Measurements from ENCODE around the gene FAM180B. TPM values are rescaled to one million over a fixed set of nuclear protein-coding genes. Genes with fewer than 3 reads are reported as not detected.

Gene FAM180B
- total RNA-seq, 1 experiment from 2014 or later: not detected

DNA sequence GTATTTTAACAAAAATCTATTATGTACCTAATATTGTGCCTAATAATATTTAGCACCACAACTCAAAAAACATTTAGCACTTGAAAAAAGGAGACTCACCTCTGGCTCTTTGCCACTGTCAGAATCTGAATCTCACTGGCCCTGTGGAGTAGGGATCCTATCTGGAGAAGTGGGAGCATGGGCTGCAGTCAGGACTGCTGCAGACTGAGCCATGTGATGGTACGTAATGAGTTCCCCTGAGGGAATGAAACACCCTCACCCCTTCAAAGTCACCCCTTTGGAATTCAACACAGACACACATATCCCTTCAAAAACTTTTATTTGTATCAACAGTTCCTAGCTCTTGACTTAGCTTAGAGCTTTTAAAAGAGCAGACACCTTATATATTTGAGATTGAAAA is 14.6 kb upstream of the FAM180B start:
- H3K36me3 Mint-ChIP-seq (ENCODE audit: insufficient read depth, unreplicated experiment): peaks cover 36% of the 10 kb centered on the region
- H3K9me3 Mint-ChIP-seq (ENCODE audit: unreplicated experiment): no peaks in the 10 kb centered on the region
- no peak overlapping the region for H3K27ac Mint-ChIP-seq (ENCODE audit: low read depth, unreplicated experiment)
- H3K27me3 Mint-ChIP-seq (ENCODE audit: insufficient read depth, unreplicated experiment): no peaks in the 10 kb centered on the region
- peaks cover 15% of the 10 kb centered on the region for H3K4me1 Mint-ChIP-seq (ENCODE audit: insufficient read depth, unreplicated experiment)
- no TSS peak for BruUV-seq (replicated peaks)
- POLR2A ChIA-PET: interaction anchor here (3.2 kb wide), 1 partner anchor 19 kb away, joined by 8 read pairs; the partner anchor contains the start of gene CELF1
- intact Hi-C loops (cut with micrococcal nuclease): no loop called here
- DNase-seq (ENCODE audit: unreplicated experiment): no peak
- TF ChIP-seq, protein P1, sequence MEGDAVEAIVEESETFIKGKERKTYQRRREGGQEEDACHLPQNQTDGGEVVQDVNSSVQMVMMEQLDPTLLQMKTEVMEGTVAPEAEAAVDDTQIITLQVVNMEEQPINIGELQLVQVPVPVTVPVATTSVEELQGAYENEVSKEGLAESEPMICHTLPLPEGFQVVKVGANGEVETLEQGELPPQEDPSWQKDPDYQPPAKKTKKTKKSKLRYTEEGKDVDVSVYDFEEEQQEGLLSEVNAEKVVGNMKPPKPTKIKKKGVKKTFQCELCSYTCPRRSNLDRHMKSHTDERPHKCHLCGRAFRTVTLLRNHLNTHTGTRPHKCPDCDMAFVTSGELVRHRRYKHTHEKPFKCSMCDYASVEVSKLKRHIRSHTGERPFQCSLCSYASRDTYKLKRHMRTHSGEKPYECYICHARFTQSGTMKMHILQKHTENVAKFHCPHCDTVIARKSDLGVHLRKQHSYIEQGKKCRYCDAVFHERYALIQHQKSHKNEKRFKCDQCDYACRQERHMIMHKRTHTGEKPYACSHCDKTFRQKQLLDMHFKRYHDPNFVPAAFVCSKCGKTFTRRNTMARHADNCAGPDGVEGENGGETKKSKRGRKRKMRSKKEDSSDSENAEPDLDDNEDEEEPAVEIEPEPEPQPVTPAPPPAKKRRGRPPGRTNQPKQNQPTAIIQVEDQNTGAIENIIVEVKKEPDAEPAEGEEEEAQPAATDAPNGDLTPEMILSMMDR (IDR thresholded peaks at IDR 0.05; ENCODE audit: unreplicated experiment): no peak
- no peak overlapping the region for H3K4me3 Mint-ChIP-seq (ENCODE audit: unreplicated experiment)
- CTCF ChIA-PET: interaction anchor here (0.5 kb wide), 1 partner anchor 73 kb away, joined by 3 read pairs; no protein-coding TSS in a partner anchor

- no peaks in the 10 kb centered on the region for H3K27me3 Mint-ChIP-seq (ENCODE audit: insufficient read depth, unreplicated experiment)
- peaks cover 17% of the 10 kb centered on the region for H3K4me1 Mint-ChIP-seq (ENCODE audit: insufficient read depth, unreplicated experiment)
- H3K36me3 Mint-ChIP-seq (ENCODE audit: insufficient read depth, unreplicated experiment): peaks cover 43% of the 10 kb centered on the region
- ChIA-PET CTCF (interaction anchor here (0.5 kb wide), 1 partner anchor 74 kb away, joined by 3 read pairs; no protein-coding TSS in a partner anchor), POLR2A (interaction anchor here (3.2 kb wide), 1 partner anchor 20 kb away, joined by 8 read pairs; the partner anchor contains the start of gene CELF1)
- BruUV-seq (replicated peaks): no TSS peak
- no peaks in the 10 kb centered on the region for H3K9me3 Mint-ChIP-seq (ENCODE audit: unreplicated experiment)
- TF ChIP-seq, protein P1 (IDR thresholded peaks at IDR 0.05; ENCODE audit: unreplicated experiment): no peak
- H3K4me3 Mint-ChIP-seq (ENCODE audit: unreplicated experiment): no peak overlapping the region
- intact Hi-C loops (cut with micrococcal nuclease): no loop called here
- no peak for DNase-seq (ENCODE audit: unreplicated experiment)
- H3K27ac Mint-ChIP-seq (ENCODE audit: low read depth, unreplicated experiment): peak overlapping the region; percentile 7
These were observed 13.7 kb upstream of the FAM180B start for GRCh38 chr11:47572715-47573255.

- H3K4me1 Mint-ChIP-seq (ENCODE audit: insufficient read depth, unreplicated experiment): peaks cover 20% of the 10 kb centered on the region
- intact Hi-C loops (cut with micrococcal nuclease): no loop called here
- CTCF ChIA-PET: interaction anchor here (0.6 to 1.1 kb wide), 4 partner anchors 14 to 272 kb away, joined by 3 to 4 read pairs (median 3); partner anchors contain the start of gene CELF1
- H3K9me3 Mint-ChIP-seq (ENCODE audit: unreplicated experiment): no peaks in the 10 kb centered on the region
- peaks cover 43% of the 10 kb centered on the region for H3K36me3 Mint-ChIP-seq (ENCODE audit: insufficient read depth, unreplicated experiment)
- no peaks in the 10 kb centered on the region for H3K27me3 Mint-ChIP-seq (ENCODE audit: insufficient read depth, unreplicated experiment)
- H3K27ac Mint-ChIP-seq (ENCODE audit: low read depth, unreplicated experiment): no peak overlapping the region
- no peak for DNase-seq (ENCODE audit: unreplicated experiment)
- BruUV-seq (replicated peaks): no TSS peak
- TF ChIP-seq, protein P1 (IDR thresholded peaks at IDR 0.05; ENCODE audit: unreplicated experiment): no peak
- H3K4me3 Mint-ChIP-seq (ENCODE audit: unreplicated experiment): no peak overlapping the region
- POLR2A ChIA-PET: interaction anchor here (0.7 to 1.3 kb wide), 2 partner anchors 21 to 97 kb away, joined by 3 read pairs; partner anchors contain the start of gene CELF1
These were observed 13.2 kb upstream of the FAM180B start for GRCh38 chr11:47573321-47573720.

DNA sequence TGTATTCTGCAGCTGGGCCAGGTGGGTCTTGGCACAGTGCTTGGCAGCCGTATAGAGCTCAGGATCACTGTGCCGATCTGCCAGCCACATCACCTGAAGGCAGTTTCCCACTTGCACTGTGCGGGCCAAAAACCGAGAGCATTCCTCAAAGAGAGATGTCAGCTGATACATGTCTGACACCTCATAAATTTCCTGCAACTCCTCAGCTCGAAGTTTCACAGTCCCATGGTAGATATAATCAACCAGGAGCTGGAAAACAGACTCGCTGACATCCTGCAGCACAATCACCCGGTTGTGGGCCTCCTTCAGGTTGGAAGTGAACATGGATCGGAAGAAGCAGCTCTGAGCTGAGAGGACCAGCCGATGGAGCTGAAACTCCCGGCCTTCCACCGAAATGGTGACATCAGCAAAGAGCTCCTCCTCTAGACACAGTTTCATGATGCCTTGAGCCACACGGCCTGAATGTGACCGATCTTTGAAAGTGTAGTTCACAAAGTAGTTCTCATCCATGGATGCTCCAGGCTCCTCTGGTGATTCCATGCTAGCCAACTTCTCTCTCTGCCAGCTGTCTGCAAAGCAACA is 8.9 kb upstream of the FAM180B start:
- CTCF ChIA-PET: interaction anchor here (0.8 to 3.4 kb wide), 3 partner anchors 24 to 274 kb away, joined by 3 to 9 read pairs (median 4); partner anchors contain the start of gene CELF1
- H3K27ac Mint-ChIP-seq (ENCODE audit: low read depth, unreplicated experiment): no peak overlapping the region
- no peaks in the 10 kb centered on the region for H3K9me3 Mint-ChIP-seq (ENCODE audit: unreplicated experiment)
- peak overlapping the region; percentile 93 for H3K4me3 Mint-ChIP-seq (ENCODE audit: unreplicated experiment)
- no peak for DNase-seq (ENCODE audit: unreplicated experiment)
- H3K4me1 Mint-ChIP-seq (ENCODE audit: insufficient read depth, unreplicated experiment): peaks cover 18% of the 10 kb centered on the region
- TF ChIP-seq, protein P1 (IDR thresholded peaks at IDR 0.05; ENCODE audit: unreplicated experiment): no peak
- intact Hi-C loops (cut with micrococcal nuclease): no loop called here
- no peaks in the 10 kb centered on the region for H3K27me3 Mint-ChIP-seq (ENCODE audit: insufficient read depth, unreplicated experiment)
- POLR2A ChIA-PET: interaction anchor here (0.5 to 4.7 kb wide), 9 partner anchors 9 to 1455 kb away, joined by 3 to 48 read pairs (median 4); partner anchors contain the start of genes CELF1 and PTPMT1
- H3K36me3 Mint-ChIP-seq (ENCODE audit: insufficient read depth, unreplicated experiment): peaks cover 58% of the 10 kb centered on the region
- BruUV-seq (replicated peaks): no TSS peak
